ENCODE measurements around the gene SHROOM1. TPM values are rescaled to one million over a fixed set of nuclear protein-coding genes. Genes with fewer than 3 reads are reported as not detected.
A peak's percentile ranks its signal among the peaks of the same experiment; 100 is the strongest.
"Not testable (repeated sequence)": the region's sequence is repeated elsewhere in the genome, so short reads cannot be mapped to it uniquely, and the experiment has no call there.

The SHROOM1 gene
- total and polyA plus RNA-seq, 10 donors, result 1.1 to 26.1 (median 3.1) TPM

- peaks cover 0 to 30% (median 25%) of the 10 kb centered on the region in 6 donors for H3K4me1 ChIP-seq
- H3K27ac ChIP-seq, result peak overlapping the region; percentile 82 to 96 (median 94)
- intact Hi-C loops (cut with DNase I; ENCODE audit: low total_unique reads), result no loop called here
- H3K27me3 ChIP-seq (replicated peaks in 1 of 7), result no peaks in the 10 kb centered on the region
- WGBS, 5 donors, result 39 to 44% (median 42%) methylated on average over 29 to 30 of the region's 30 CpGs
- peaks cover 4 to 34% (median 23%) of the 10 kb centered on the region in 6 donors for H3K36me3 ChIP-seq
- H3K9me3 ChIP-seq, result no peaks in the 10 kb centered on the region
- no peak for DNase-seq
- H3K4me3 ChIP-seq, result peak overlapping the region; percentile 60 to 92 (median 82)
- no peak for TF ChIP-seq POLR2AphosphoS5 (IDR thresholded peaks at IDR 0.05)
- TF ChIP-seq CTCF (IDR thresholded peaks at IDR 0.05 in 8 of 11, conservative IDR thresholded peaks at IDR 0.05 in 3 of 11), result no peak
- TF ChIP-seq POLR2A (IDR thresholded peaks at IDR 0.05), result no peak
Observed at GRCh38 chr5:132865668-132866341, 35.4 kb upstream of the SHROOM1 start.

DNA sequence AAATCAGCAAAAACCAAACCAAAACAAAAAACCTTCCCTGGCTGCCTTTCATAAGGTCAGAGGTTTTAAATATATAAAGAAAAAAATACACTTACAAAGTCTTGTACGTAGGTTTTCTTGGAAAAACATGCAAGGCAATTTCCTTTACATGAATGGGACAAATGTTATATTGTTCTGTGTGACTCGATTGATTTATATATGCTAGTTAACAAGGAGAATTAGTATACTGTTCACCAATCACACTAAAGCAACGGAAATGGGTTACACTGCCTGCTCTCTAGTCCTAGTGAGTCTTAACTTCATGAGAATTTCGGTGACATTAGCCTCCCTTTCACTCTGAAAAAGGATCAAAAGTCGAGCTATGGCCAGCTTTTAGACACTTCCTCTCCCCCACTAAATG, 30.3 kb upstream of the SHROOM1 start:
- TF ChIP-seq CTCF (IDR thresholded peaks at IDR 0.05 in 8 of 11, conservative IDR thresholded peaks at IDR 0.05 in 3 of 11), result no peak
- no peak for TF ChIP-seq POLR2A (IDR thresholded peaks at IDR 0.05)
- TF ChIP-seq POLR2AphosphoS5 (IDR thresholded peaks at IDR 0.05), result no peak
- no peak overlapping the region for H3K27ac ChIP-seq
- no peaks in the 10 kb centered on the region for H3K27me3 ChIP-seq (replicated peaks in 1 of 7)
- H3K4me3 ChIP-seq, result no peak overlapping the region
- intact Hi-C loops (cut with DNase I; ENCODE audit: low total_unique reads), result no loop called here
- H3K9me3 ChIP-seq, result no peaks in the 10 kb centered on the region
- WGBS, 5 donors, result 63 to 79% (median 77%) methylated on average over 5 of the region's 5 CpGs
- H3K4me1 ChIP-seq, result peaks cover 0 to 7% (median 5%) of the 10 kb centered on the region in 6 donors
- no peak for DNase-seq
- H3K36me3 ChIP-seq, result no peaks in the 10 kb centered on the region

- H3K27me3 ChIP-seq (replicated peaks in 1 of 7), result no peaks in the 10 kb centered on the region
- WGBS, 5 donors, result 67 to 86% (median 74%) methylated on average over 2 of the region's 2 CpGs
- intact Hi-C loops (cut with DNase I; ENCODE audit: low total_unique reads), result no loop called here
- no peak overlapping the region for H3K4me3 ChIP-seq
- no peaks in the 10 kb centered on the region for H3K9me3 ChIP-seq
- H3K4me1 ChIP-seq, result no peaks in the 10 kb centered on the region
- H3K27ac ChIP-seq, result no peak overlapping the region
- TF ChIP-seq POLR2AphosphoS5 (IDR thresholded peaks at IDR 0.05), result no peak
- no peak for TF ChIP-seq POLR2A (IDR thresholded peaks at IDR 0.05)
- TF ChIP-seq CTCF (IDR thresholded peaks at IDR 0.05 in 8 of 11, conservative IDR thresholded peaks at IDR 0.05 in 3 of 11), result no peak
- no peak for DNase-seq
- no peaks in the 10 kb centered on the region for H3K36me3 ChIP-seq
Observed at GRCh38 chr5:132859889-132860437, 29.5 kb upstream of the SHROOM1 start.

DNA sequence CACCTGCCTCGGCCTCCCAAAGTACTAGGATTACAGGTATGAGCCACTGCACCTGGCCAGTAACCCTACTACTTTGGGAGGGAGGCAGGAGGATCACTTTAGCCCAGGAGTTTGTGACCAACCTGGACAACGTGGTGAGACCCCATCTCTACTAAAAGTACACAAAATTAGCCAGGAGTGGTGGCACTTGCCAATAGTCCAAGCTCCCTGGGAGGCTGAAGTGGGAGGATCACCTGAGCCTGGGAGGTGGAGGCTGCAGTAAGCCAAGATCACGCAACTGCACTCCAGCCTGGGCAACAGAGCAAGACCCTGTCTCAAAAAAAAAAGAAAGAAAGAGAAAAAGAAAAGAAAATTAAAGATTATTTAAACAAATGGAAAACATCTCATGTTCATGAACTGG, 25.6 kb upstream of the SHROOM1 start:
- no peaks in the 10 kb centered on the region for H3K36me3 ChIP-seq
- H3K27me3 ChIP-seq (replicated peaks in 1 of 7), result no peaks in the 10 kb centered on the region
- H3K4me3 ChIP-seq, result no peak overlapping the region
- no peak overlapping the region for H3K27ac ChIP-seq
- DNase-seq, result no peak
- TF ChIP-seq POLR2A (IDR thresholded peaks at IDR 0.05) (no peak), POLR2AphosphoS5 (IDR thresholded peaks at IDR 0.05) (no peak), CTCF (IDR thresholded peaks at IDR 0.05 in 8 of 11, conservative IDR thresholded peaks at IDR 0.05 in 3 of 11) (no peak)
- intact Hi-C loops (cut with DNase I; ENCODE audit: low total_unique reads), result no loop called here
- WGBS, 5 donors, result 75 to 90% (median 83%) methylated on average over 3 of the region's 3 CpGs
- H3K4me1 ChIP-seq, result no peaks in the 10 kb centered on the region
- no peaks in the 10 kb centered on the region for H3K9me3 ChIP-seq

DNA sequence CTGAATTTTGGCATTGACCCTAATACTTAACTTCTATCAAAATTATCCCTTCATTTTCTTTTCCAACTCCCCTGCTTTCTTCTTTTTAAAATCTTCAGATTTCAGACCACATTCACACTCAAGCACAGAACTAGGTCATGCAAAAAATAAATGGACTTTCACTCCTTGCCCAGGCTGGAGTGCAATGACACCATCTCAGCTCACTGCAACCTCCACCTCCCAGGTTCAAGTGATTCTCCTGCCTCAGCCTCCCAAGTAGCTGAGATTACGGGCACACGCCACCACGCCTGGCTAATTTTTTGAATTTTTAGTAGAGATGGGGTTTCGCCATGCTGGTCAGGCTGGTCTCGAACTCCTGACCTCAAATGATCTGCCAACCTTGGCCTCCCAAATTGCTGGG, 24.5 kb upstream of the SHROOM1 start:
- H3K4me1 ChIP-seq; H3K9me3 ChIP-seq; H3K4me3 ChIP-seq; H3K36me3 ChIP-seq; intact Hi-C loops (cut with DNase I; ENCODE audit: low total_unique reads); DNase-seq; H3K27ac ChIP-seq; H3K27me3 ChIP-seq (replicated peaks in 1 of 7): not testable (repeated sequence)
- 94 to 98% (median 96%) methylated on average over 5 of the region's 5 CpGs for WGBS, 5 donors
